GM12874 (cell line): ENCODE results near the gene USP26.

Experiments
- CTCF ChIP-seq: IDR thresholded peaks from 2 replicates; pipeline ENCODE4 v1.5.1; 2011; ENCODE audit warnings: low read depth, mild to moderate bottlenecking, control low read depth, low read length, moderate library complexity; ENCODE audit not compliant: insufficient read depth

Gene USP26

GRCh38 chrX:133097031-133097430, at the start of gene USP26:
Gene USP26, minus strand, starts transcription at chrX:133097109. Its CDS starts 68,889 bp downstream, at chrX:133028220.
- no peak for TF ChIP-seq CTCF

GRCh38 chrX:133134282-133134681, 37.4 kb upstream of the USP26 start:
- TF ChIP-seq CTCF, result no peak

DNA sequence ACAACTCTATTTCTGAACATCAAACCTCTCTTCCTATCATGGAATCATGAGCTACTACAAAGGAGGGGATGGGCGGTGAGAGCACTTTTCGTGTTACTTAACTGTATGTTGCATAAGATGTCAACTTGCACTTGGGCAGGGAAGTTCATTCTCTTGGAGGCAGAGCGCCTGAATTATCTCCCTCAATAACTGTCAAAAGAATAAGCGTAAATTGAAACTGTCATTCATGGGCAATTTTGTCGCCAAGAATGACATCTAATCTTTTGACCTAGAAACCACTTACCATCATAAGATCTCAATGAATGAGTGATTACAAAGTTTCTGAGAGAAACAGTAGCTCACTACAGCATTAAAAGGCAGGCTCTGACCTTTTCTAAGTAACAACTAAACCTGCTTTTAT, 23.5 kb upstream of the USP26 start:
- no peak for TF ChIP-seq CTCF

DNA sequence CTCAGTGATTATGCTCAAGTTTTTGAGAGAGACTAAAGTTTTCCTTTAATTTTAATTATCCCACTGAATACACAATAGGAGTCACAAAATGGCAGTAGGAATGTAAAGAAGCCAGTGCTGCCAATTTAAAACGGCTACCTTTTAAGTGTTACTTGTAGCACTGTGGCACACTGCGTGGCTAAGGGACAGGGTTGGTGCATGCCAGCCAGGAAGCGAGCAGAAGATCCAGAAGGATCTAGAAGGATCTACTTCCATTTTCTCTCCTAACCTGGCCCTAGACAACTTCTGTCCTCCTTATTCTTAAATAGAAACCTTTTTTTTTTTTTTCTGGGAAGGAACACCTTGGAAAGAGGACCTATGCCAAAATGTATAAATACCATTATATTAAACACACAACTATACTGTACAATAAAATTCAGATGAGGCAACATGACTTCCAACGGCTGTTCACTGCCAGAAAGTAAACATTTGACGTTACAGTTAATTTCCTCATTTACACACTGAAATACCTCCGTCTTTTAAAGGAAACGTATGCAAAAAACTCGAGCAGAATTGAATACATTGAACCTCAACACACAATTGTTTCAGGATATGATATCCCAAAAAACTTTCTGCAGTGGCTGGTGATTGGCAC, 2.7 kb downstream of the USP26 start:
- TF ChIP-seq CTCF, result no peak

- TF ChIP-seq CTCF, result no peak
These were observed 6.6 kb downstream of the USP26 start for GRCh38 chrX:133090236-133090809.

GRCh38 chrX:133089411-133089810, 7.5 kb downstream of the USP26 start:
- no peak for TF ChIP-seq CTCF

DNA sequence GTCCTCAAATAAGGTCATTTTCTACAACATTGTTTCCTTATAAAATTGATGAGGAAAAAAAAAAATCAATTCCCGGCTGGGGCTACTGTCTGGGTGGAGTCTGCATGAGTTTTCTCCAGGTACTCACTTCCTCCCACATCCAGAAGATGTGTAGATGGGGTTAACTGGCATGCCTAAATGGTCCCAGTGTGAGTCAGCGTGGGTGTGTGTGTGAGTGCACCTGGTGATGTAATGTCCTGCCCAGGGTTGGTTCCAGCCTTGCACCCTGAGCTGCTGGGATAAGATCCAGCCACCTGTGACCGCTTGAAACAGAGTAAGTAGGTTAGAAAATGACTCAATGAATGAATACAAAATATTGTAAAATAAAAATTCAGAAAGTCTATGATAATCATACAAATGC, 11.1 kb downstream of the USP26 start:
- no peak for TF ChIP-seq CTCF
